Activated naive CD4-positive, alpha-beta T cell treated with anti-CD3 and anti-CD28 coated beads, Interleukin-2, amount 10 ng/mL, durations not matched to agents 7 days and 5 days (primary cell): ENCODE measurements around the gene AQR.

Experiments used
- CTCF ChIA-PET: fragments of 350-600 bp; sonication (Branson Sonifier 250); formaldehyde crosslinking; loops from one replicate; lab custom pipeline; 2021; ENCODE audit warnings: antibody characterized with exemption; lab: Charles Lee
- DNase-seq: peaks from one replicate; pipeline ENCODE4 v3.0.0-alpha.2; 2020
- H3K27ac Mint-ChIP-seq: one replicate; pipeline ENCODE4 v1.8.0; 2021; ENCODE audit warnings: mild to moderate bottlenecking, moderate library complexity, mixed read lengths
- H3K27me3 Mint-ChIP-seq: one replicate; pipeline ENCODE4 v1.8.0; 2021; ENCODE audit warnings: mild to moderate bottlenecking, mixed read lengths
- H3K36me3 Mint-ChIP-seq: one replicate; pipeline ENCODE4 v1.8.0; 2021; ENCODE audit warnings: mixed read lengths
- H3K4me1 Mint-ChIP-seq: one replicate; pipeline ENCODE4 v1.8.0; 2021; ENCODE audit warnings: mixed read lengths
- H3K4me3 Mint-ChIP-seq: one replicate; pipeline ENCODE4 v1.8.0; 2021; ENCODE audit warnings: mild to moderate bottlenecking, moderate library complexity, mixed read lengths
- H3K9me3 Mint-ChIP-seq: one replicate; pipeline ENCODE4 v1.8.0; 2021; ENCODE audit warnings: mixed read lengths

The AQR gene

GRCh38 chr15:34886134-34886533 is 83.4 kb downstream of the AQR start:
- no peak overlapping the region for H3K4me3 Mint-ChIP-seq
- H3K27ac Mint-ChIP-seq, result no peak overlapping the region
- DNase-seq, result no peak
- H3K4me1 Mint-ChIP-seq, result no peaks in the 10 kb centered on the region
- no peaks in the 10 kb centered on the region for H3K27me3 Mint-ChIP-seq
- peaks cover 39% of the 10 kb centered on the region for H3K36me3 Mint-ChIP-seq
- no peaks in the 10 kb centered on the region for H3K9me3 Mint-ChIP-seq
- CTCF ChIA-PET, result interaction anchor here (1.4 to 1.6 kb wide), 2 partner anchors 11 to 32 kb away, joined by 3 to 5 read pairs; no protein-coding TSS in a partner anchor

- Mint-ChIP-seq H3K9me3 (no peaks in the 10 kb centered on the region), H3K27ac (no peak overlapping the region), H3K36me3 (peaks cover 35% of the 10 kb centered on the region), H3K27me3 (no peaks in the 10 kb centered on the region), H3K4me3 (no peak overlapping the region), H3K4me1 (no peaks in the 10 kb centered on the region)
- DNase-seq, result no peak
- CTCF ChIA-PET, result no interaction called here
Observed at GRCh38 chr15:34883633-34884032, 85.9 kb downstream of the AQR start.

- H3K9me3 Mint-ChIP-seq, result no peaks in the 10 kb centered on the region
- CTCF ChIA-PET, result no interaction called here
- H3K27ac Mint-ChIP-seq, result no peak overlapping the region
- H3K36me3 Mint-ChIP-seq, result peaks cover 35% of the 10 kb centered on the region
- no peaks in the 10 kb centered on the region for H3K27me3 Mint-ChIP-seq
- no peak overlapping the region for H3K4me3 Mint-ChIP-seq
- no peak for DNase-seq
- no peaks in the 10 kb centered on the region for H3K4me1 Mint-ChIP-seq
Observed at GRCh38 chr15:34883042-34883441, 86.5 kb downstream of the AQR start.

- H3K9me3 Mint-ChIP-seq, result no peaks in the 10 kb centered on the region
- CTCF ChIA-PET, result no interaction called here
- no peaks in the 10 kb centered on the region for H3K27me3 Mint-ChIP-seq
- DNase-seq, result no peak
- H3K27ac Mint-ChIP-seq, result no peak overlapping the region
- H3K36me3 Mint-ChIP-seq, result peaks cover 34% of the 10 kb centered on the region
- no peaks in the 10 kb centered on the region for H3K4me1 Mint-ChIP-seq
- no peak overlapping the region for H3K4me3 Mint-ChIP-seq
Observed at GRCh38 chr15:34879107-34879506, 90.4 kb downstream of the AQR start.

GRCh38 chr15:34876640-34877039 is 92.9 kb downstream of the AQR start:
- no peak overlapping the region for H3K4me3 Mint-ChIP-seq
- H3K27ac Mint-ChIP-seq, result no peak overlapping the region
- no peaks in the 10 kb centered on the region for H3K27me3 Mint-ChIP-seq
- no peak for DNase-seq
- H3K36me3 Mint-ChIP-seq, result peaks cover 35% of the 10 kb centered on the region
- H3K9me3 Mint-ChIP-seq, result no peaks in the 10 kb centered on the region
- no peaks in the 10 kb centered on the region for H3K4me1 Mint-ChIP-seq
- CTCF ChIA-PET, result interaction anchor here (0.6 kb wide), 1 partner anchor 76 kb away, joined by 4 read pairs; no protein-coding TSS in a partner anchor

- no peak overlapping the region for H3K27ac Mint-ChIP-seq
- no peak overlapping the region for H3K4me3 Mint-ChIP-seq
- peaks cover 62% of the 10 kb centered on the region for H3K36me3 Mint-ChIP-seq
- CTCF ChIA-PET, result no interaction called here
- no peaks in the 10 kb centered on the region for H3K4me1 Mint-ChIP-seq
- H3K27me3 Mint-ChIP-seq, result no peaks in the 10 kb centered on the region
- no peak for DNase-seq
- peaks cover 2% of the 10 kb centered on the region for H3K9me3 Mint-ChIP-seq
Observed at GRCh38 chr15:34869110-34869509, 100.4 kb downstream of the AQR start.

- H3K9me3 Mint-ChIP-seq, result peaks cover 2% of the 10 kb centered on the region
- H3K27me3 Mint-ChIP-seq, result no peaks in the 10 kb centered on the region
- CTCF ChIA-PET, result no interaction called here
- no peak overlapping the region for H3K27ac Mint-ChIP-seq
- no peak for DNase-seq
- H3K36me3 Mint-ChIP-seq, result peaks cover 53% of the 10 kb centered on the region
- H3K4me1 Mint-ChIP-seq, result no peaks in the 10 kb centered on the region
- H3K4me3 Mint-ChIP-seq, result no peak overlapping the region
Observed at GRCh38 chr15:34865531-34865930, 104.0 kb downstream of the AQR start.

- Mint-ChIP-seq H3K27me3 (no peaks in the 10 kb centered on the region), H3K4me3 (no peak overlapping the region), H3K9me3 (no peaks in the 10 kb centered on the region), H3K36me3 (peaks cover 45% of the 10 kb centered on the region), H3K4me1 (no peaks in the 10 kb centered on the region), H3K27ac (no peak overlapping the region)
- DNase-seq, result no peak
- CTCF ChIA-PET, result no interaction called here
Observed at GRCh38 chr15:34861214-34861613, 108.3 kb downstream of the AQR start.

- no peak for DNase-seq
- no peak overlapping the region for H3K4me3 Mint-ChIP-seq
- CTCF ChIA-PET, result no interaction called here
- H3K36me3 Mint-ChIP-seq, result peaks cover 42% of the 10 kb centered on the region
- no peaks in the 10 kb centered on the region for H3K4me1 Mint-ChIP-seq
- H3K27me3 Mint-ChIP-seq, result no peaks in the 10 kb centered on the region
- H3K27ac Mint-ChIP-seq, result no peak overlapping the region
- H3K9me3 Mint-ChIP-seq, result no peaks in the 10 kb centered on the region
Observed at GRCh38 chr15:34855893-34856292, 113.6 kb downstream of the AQR start.

- no peaks in the 10 kb centered on the region for H3K4me1 Mint-ChIP-seq
- H3K4me3 Mint-ChIP-seq, result no peak overlapping the region
- CTCF ChIA-PET, result no interaction called here
- no peaks in the 10 kb centered on the region for H3K9me3 Mint-ChIP-seq
- H3K27ac Mint-ChIP-seq, result no peak overlapping the region
- no peak for DNase-seq
- peaks cover 42% of the 10 kb centered on the region for H3K36me3 Mint-ChIP-seq
- no peaks in the 10 kb centered on the region for H3K27me3 Mint-ChIP-seq
Observed at GRCh38 chr15:34855413-34855812, 114.1 kb downstream of the AQR start.

GRCh38 chr15:34854232-34854631 is 115.3 kb downstream of the AQR start:
- Mint-ChIP-seq H3K27ac (no peak overlapping the region), H3K36me3 (peaks cover 34% of the 10 kb centered on the region), H3K9me3 (no peaks in the 10 kb centered on the region), H3K4me1 (no peaks in the 10 kb centered on the region), H3K27me3 (no peaks in the 10 kb centered on the region), H3K4me3 (no peak overlapping the region)
- CTCF ChIA-PET, result interaction anchor here (1.1 kb wide), 1 partner anchor 31 kb away, joined by 3 read pairs; no protein-coding TSS in a partner anchor
- no peak for DNase-seq

- Mint-ChIP-seq H3K36me3 (peaks cover 25% of the 10 kb centered on the region), H3K27me3 (no peaks in the 10 kb centered on the region), H3K4me3 (no peak overlapping the region), H3K27ac (no peak overlapping the region), H3K4me1 (no peaks in the 10 kb centered on the region), H3K9me3 (no peaks in the 10 kb centered on the region)
- CTCF ChIA-PET, result interaction anchor here (0.9 kb wide), 1 partner anchor 61 kb away, joined by 4 read pairs; no protein-coding TSS in a partner anchor
- DNase-seq, result no peak
Observed at GRCh38 chr15:34853001-34853758, 116.4 kb downstream of the AQR start.

GRCh38 chr15:34851751-34852150 is 117.8 kb downstream of the AQR start:
- H3K27me3 Mint-ChIP-seq, result no peaks in the 10 kb centered on the region
- CTCF ChIA-PET, result no interaction called here
- H3K36me3 Mint-ChIP-seq, result peaks cover 17% of the 10 kb centered on the region
- no peaks in the 10 kb centered on the region for H3K9me3 Mint-ChIP-seq
- H3K4me1 Mint-ChIP-seq, result no peaks in the 10 kb centered on the region
- no peak overlapping the region for H3K27ac Mint-ChIP-seq
- no peak for DNase-seq
- H3K4me3 Mint-ChIP-seq, result no peak overlapping the region

- Mint-ChIP-seq H3K27ac (no peak overlapping the region), H3K4me3 (no peak overlapping the region), H3K9me3 (no peaks in the 10 kb centered on the region), H3K27me3 (no peaks in the 10 kb centered on the region), H3K4me1 (no peaks in the 10 kb centered on the region), H3K36me3 (peaks cover 14% of the 10 kb centered on the region)
- CTCF ChIA-PET, result no interaction called here
- no peak for DNase-seq
Observed at GRCh38 chr15:34851007-34851406, 118.5 kb downstream of the AQR start.

- no peaks in the 10 kb centered on the region for H3K4me1 Mint-ChIP-seq
- H3K4me3 Mint-ChIP-seq, result no peak overlapping the region
- H3K9me3 Mint-ChIP-seq, result no peaks in the 10 kb centered on the region
- no peak overlapping the region for H3K27ac Mint-ChIP-seq
- no peaks in the 10 kb centered on the region for H3K27me3 Mint-ChIP-seq
- no peak for DNase-seq
- H3K36me3 Mint-ChIP-seq, result peaks cover 11% of the 10 kb centered on the region
- CTCF ChIA-PET, result no interaction called here
Observed at GRCh38 chr15:34850121-34850520, 119.4 kb downstream of the AQR start.
